HG03575 (cell line): ENCODE results near the gene PTPRK.

Experiments
- ATAC-seq: cut with Tn5 transposase; IDR thresholded peaks from one replicate; pipeline ENCODE4 v1.9.1; 2021; ENCODE audit not compliant: unreplicated experiment, insufficient number of reproducible peaks, low FRiP score; ENCODE audit errors: extremely low read depth

The PTPRK gene

GRCh38 chr6:128365520-128366160 lies 154.8 kb downstream of the PTPRK start:
- no peak for ATAC-seq

- no peak for ATAC-seq
Observed at GRCh38 chr6:128364766-128365519, 155.5 kb downstream of the PTPRK start.

DNA sequence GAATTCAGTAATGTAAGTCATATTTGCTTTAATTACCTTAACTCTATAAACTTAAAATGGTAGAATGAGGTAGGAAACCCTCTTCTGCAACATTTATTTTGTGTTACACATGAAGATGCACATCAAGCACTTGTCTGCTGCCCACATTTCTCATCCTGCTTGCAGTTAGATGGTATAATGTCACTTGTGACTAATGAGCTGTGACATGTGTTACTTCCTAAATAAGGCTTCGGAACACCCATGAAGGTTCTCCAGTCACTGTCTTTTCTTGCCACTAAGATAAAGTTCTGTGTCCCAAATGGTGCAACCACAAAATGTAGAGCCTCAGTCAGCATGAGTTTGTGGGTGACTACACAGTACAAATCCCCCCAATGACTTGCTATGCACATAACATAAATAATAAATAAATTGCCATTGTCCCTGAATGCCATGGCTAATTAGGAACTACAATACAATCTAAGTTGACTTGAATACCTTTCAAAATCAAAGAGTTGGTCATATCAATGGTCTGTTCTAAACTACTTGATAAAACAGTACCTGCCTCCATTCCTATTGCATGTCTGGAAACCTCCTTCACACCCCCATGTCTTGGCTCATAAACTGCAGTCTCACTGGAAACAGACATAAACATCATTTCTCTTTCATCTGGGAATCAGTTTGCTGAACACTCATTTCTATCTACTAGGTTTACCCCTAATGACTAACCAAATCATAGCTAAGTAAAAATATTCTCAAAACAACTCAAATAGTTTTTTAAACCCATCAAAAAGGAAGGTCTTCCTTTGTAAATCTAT lies 157.2 kb downstream of the PTPRK start:
- ATAC-seq: no peak

DNA sequence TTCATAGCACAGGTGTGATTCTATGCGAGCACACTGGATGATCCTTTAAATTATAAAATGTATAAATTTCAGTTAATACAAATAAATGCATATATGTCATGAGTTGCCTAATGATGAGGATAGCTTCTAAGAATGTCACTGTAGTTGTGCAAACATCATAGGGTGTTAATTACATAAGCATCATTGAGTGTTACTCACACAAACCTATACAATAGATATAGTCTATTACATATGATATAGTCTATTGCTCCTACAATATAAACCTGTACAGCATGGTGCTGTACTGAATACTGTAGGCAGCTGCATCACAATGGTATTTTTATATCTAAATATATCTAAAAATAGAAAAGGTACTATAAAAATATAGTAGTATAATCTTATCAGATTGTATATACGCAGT lies 159.0 kb downstream of the PTPRK start:
- ATAC-seq: no peak

- no peak for ATAC-seq
Observed at GRCh38 chr6:128358244-128358776, 162.1 kb downstream of the PTPRK start.

DNA sequence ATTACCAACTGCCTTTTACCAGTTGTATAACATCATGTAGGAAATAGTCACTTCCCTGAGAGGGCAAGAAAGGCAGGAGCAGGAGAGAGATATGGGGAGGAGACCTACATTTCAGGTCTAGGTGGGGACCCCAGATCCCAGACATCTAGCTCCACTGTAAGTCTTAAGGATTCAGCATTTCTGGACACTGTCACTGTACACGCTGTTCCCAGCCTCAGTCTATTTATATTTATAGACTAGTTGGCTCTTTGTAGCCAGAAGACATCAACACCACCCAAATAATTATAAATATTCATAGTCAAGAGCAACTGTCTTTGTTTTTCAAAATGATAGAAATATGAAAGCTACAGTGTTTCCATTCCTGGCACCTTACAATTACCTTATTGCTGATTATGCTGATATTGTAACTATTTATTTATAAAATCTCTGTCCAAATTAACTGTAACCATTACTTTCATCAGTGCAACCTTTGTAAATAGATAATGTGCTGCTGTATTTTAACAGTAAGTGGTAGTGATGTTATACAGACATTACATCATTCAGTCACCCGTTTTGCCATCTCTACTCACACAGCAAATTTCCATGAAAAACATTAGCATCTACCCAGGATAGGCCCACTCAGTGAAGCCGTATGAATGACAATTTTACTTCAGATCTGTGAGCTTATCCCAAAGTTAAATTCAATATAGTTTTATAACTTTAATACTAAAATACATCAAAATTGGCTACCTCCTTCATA lies 162.8 kb downstream of the PTPRK start:
- no peak for ATAC-seq

GRCh38 chr6:128352366-128352765 lies 168.0 kb downstream of the PTPRK start:
- ATAC-seq: no peak

GRCh38 chr6:128351255-128351514 lies 169.2 kb downstream of the PTPRK start:
- no peak for ATAC-seq

- no peak for ATAC-seq
Observed at GRCh38 chr6:128350416-128351254, 169.8 kb downstream of the PTPRK start.

DNA sequence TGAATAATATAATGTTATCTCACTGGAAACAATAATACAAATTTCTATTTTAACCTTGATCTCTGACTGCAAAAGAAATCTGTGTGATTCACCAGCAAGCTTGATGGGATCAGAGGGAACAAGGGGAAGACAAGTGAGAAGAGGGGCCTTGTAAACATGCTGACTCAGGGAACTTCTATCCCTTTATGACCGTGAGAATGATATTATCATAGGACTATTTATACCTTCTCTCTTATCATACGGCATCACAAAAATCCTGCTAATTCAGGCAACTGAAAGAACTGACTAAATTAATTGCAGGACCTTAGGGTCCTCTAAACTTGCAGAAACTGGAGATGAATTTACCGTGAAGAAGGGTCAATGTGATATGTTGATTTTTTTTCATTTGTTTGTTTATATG lies 173.3 kb downstream of the PTPRK start:
- no peak for ATAC-seq

- ATAC-seq: no peak
Observed at GRCh38 chr6:128346569-128346968, 173.8 kb downstream of the PTPRK start.

GRCh38 chr6:128345278-128345677 lies 175.1 kb downstream of the PTPRK start:
- no peak for ATAC-seq

DNA sequence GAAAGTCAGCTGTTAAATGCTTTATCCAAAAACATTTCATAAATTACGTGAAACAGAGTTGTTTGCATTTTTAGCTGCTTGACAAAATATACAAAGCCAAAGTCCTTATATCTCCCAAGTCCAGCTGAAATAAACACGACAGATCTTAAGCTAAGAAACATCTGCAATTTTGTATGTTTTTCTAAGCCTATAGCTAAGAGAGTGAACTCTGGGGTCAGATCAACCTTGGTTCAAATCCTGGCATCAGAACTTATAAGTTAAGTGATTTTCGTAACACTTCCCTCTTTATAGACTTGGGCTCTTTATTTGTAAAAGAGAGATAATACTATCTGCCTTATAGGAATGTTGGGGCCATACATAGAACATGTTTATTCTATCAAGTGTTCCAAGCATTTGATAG lies 176.7 kb downstream of the PTPRK start:
- no peak for ATAC-seq

- no peak for ATAC-seq
Observed at GRCh38 chr6:128339635-128340450, 180.6 kb downstream of the PTPRK start.

GRCh38 chr6:128337619-128338018 lies 182.8 kb downstream of the PTPRK start:
- no peak for ATAC-seq

- no peak for ATAC-seq
Observed at GRCh38 chr6:128336436-128337095, 183.8 kb downstream of the PTPRK start.

GRCh38 chr6:128335963-128336362 lies 184.4 kb downstream of the PTPRK start:
- ATAC-seq: no peak
